Psoas muscle (tissue), 8 donors: ENCODE measurements around the gene STAT4. TPM values are rescaled to one million over a fixed set of nuclear protein-coding genes. Genes with fewer than 3 reads are reported as not detected.

Experiments
- ATAC-seq, 4 donors: fragments of 200-7000 bp; cut with Tn5 transposase; one replicate each; pipeline ENCODE4 v1.9.1; 2020; ENCODE audit warnings: moderate library complexity in 3 of 4, mild to moderate bottlenecking in 2 of 4
- DNase-seq, 2 donors: peaks; one replicate each; pipeline ENCODE4 v3.0.0-alpha.2; 2020
- H3K27ac ChIP-seq: fragments of 200-600 bp; one replicate; pipeline ENCODE4 v1.8.0; 2022
- H3K27me3 ChIP-seq, 3 donors: fragments of 200-600 bp in 1 of 3; one replicate each; pipeline versions ENCODE4 v1.6.1 to v1.8.0; 2013 to 2022; ENCODE audit warnings: low read length in 2 of 3, mild to moderate bottlenecking in 2 of 3, moderate library complexity in 1 of 3; ENCODE audit not compliant: insufficient read depth in 3 of 3
- H3K36me3 ChIP-seq, 2 donors: fragments of 200-600 bp in 1 of 2; one replicate each; pipeline versions ENCODE4 v1.6.1 to v1.8.0; 2013 to 2022; ENCODE audit warnings: low read depth in 1 of 2, mild to moderate bottlenecking in 1 of 2, moderate library complexity in 1 of 2; ENCODE audit not compliant: insufficient read depth in 1 of 2
- H3K4me1 ChIP-seq: fragments of 200-600 bp; one replicate; pipeline ENCODE4 v1.8.0; 2022
- H3K4me3 ChIP-seq: fragments of 200-600 bp; one replicate; pipeline ENCODE4 v1.8.0; 2022; ENCODE audit warnings: mild to moderate bottlenecking
- H3K9me3 ChIP-seq: fragments of 200-600 bp; one replicate; pipeline ENCODE4 v1.8.0; 2022
- WGBS, 3 donors: extraction: QIAGEN DNeasy Blood & Tissue Kit; methylation state at CpG; one replicate each; pipeline versions ENCODE4 v1.1.6 to v1.1.7; 2013; 5-methylcytosine and 5-hydroxymethylcytosine counted together
- intact Hi-C, 2 donors: fragments of 100-400 bp; cut with DNase I; formaldehyde crosslinking; loops; one replicate each; pipeline versions ENCODE4 v1.11.0 to v1.14.2; 2022
- polyA plus RNA-seq, 3 donors: library from polyadenylated mRNA; stranded (reverse); fragments of 200-250 nt; gene quantifications; one replicate each; pipeline ENCODE4 v1.2.3, GENCODE V29; 2013
- total RNA-seq, 4 donors: library from RNA; stranded (reverse); fragmentation: NEBNext Ultra II Directional in 2 of 4; extraction: Animal tissue kit (Norgen Biotek cat#: 25700) in 2 of 4; gene quantifications; one replicate each; pipeline versions ENCODE4 v1.2.1 to v1.2.4, GENCODE V29; 2021 to 2023
- TF ChIP-seq, protein P1 (sequence below): fragments of 200-600 bp; IDR thresholded peaks from one replicate; pipeline ENCODE4 v1.8.0; 2022; ENCODE audit warnings: antibody characterized with exemption
- donor health status: healthy with polysubstance abuse.
- donor health status: DM: no; HTN: no; CAD: no; lungs with moderate emphysema.
- donor health status: Bipolar disorder and iron deficiency.
- donor health status: healthy.
- donor health status: DM: yes; HTN: yes; CAD: no.
- donor health status: DM: no; HTN: no; CAD: no.
- donor health status: DM: no; HTN: no; CAD: no.
- donor health status: DM: yes; HTN: yes; CAD: no.

Gene STAT4
- total and polyA plus RNA-seq, 7 donors: 0.19 to 0.56 (median 0.30) TPM

- peak in 2 of 4 donors; percentile 13 to 46 for ATAC-seq
- Histone ChIP-seq H3K27me3 (no peaks in the 10 kb centered on the region), H3K36me3 (no peaks in the 10 kb centered on the region), H3K27ac (no peak overlapping the region), H3K4me1 (no peaks in the 10 kb centered on the region), H3K4me3 (no peak overlapping the region), H3K9me3 (no peaks in the 10 kb centered on the region)
- intact Hi-C loops: no loop called here
- TF ChIP-seq, protein P1, sequence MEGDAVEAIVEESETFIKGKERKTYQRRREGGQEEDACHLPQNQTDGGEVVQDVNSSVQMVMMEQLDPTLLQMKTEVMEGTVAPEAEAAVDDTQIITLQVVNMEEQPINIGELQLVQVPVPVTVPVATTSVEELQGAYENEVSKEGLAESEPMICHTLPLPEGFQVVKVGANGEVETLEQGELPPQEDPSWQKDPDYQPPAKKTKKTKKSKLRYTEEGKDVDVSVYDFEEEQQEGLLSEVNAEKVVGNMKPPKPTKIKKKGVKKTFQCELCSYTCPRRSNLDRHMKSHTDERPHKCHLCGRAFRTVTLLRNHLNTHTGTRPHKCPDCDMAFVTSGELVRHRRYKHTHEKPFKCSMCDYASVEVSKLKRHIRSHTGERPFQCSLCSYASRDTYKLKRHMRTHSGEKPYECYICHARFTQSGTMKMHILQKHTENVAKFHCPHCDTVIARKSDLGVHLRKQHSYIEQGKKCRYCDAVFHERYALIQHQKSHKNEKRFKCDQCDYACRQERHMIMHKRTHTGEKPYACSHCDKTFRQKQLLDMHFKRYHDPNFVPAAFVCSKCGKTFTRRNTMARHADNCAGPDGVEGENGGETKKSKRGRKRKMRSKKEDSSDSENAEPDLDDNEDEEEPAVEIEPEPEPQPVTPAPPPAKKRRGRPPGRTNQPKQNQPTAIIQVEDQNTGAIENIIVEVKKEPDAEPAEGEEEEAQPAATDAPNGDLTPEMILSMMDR: no peak
- DNase-seq: peak in 1 of 2 donors; percentile 34
Observed at GRCh38 chr2:191180713-191181112, 29.9 kb upstream of the STAT4 start.

- Histone ChIP-seq H3K27ac (no peak overlapping the region), H3K4me1 (no peaks in the 10 kb centered on the region), H3K36me3 (no peaks in the 10 kb centered on the region), H3K4me3 (no peak overlapping the region), H3K27me3 (no peaks in the 10 kb centered on the region), H3K9me3 (no peaks in the 10 kb centered on the region)
- ATAC-seq: no peak
- TF ChIP-seq, protein P1: no peak
- no peak for DNase-seq
- intact Hi-C loops: no loop called here
- WGBS, 3 donors: 98 to 100% (median 99%) methylated on average over 2 of the region's 2 CpGs
Observed at GRCh38 chr2:191180276-191180675, 29.5 kb upstream of the STAT4 start.

DNA sequence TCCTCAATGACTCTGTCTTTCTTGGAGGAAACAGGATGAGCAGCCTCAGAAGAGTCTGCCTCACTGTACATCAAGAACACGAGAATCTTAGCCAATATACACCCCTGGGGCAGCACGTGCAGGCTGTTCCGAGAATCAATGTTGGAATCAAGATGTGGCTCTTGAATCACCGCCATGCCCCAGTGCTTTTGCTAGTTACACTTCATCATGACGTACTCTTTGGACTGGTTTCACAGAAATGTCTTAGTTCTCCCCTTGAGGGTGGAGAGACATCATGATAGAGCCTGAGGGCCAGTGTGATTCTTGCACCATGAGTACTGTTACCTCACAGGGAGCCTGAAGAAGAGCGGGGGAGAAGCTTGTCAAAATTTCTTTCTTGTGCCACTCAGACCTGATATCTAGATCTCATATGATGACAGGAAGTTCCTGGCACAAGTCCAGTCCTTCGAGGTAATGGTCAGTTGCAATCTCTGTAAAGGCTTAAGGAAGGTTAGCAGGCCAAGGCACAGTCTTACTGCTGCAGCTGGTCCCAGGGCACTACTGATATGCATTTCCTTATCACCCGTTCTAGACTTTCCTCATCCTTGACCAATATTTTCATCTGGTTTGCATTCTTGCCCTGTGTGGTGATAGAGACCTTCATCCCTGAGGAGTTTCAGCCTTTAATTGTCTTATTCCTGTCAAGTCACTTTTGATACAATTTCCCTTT, 28.2 kb upstream of the STAT4 start:
- 66 to 76% (median 73%) methylated on average over 8 of the region's 8 CpGs for WGBS, 3 donors
- H3K4me3 ChIP-seq: no peak overlapping the region
- DNase-seq: peak; percentile 74 to 83
- TF ChIP-seq, protein P1: no peak
- H3K4me1 ChIP-seq: no peaks in the 10 kb centered on the region
- H3K9me3 ChIP-seq: no peaks in the 10 kb centered on the region
- peak; percentile 42 to 86 (median 81) for ATAC-seq
- no peak overlapping the region for H3K27ac ChIP-seq
- H3K36me3 ChIP-seq: no peaks in the 10 kb centered on the region
- intact Hi-C loops: no loop called here
- no peaks in the 10 kb centered on the region for H3K27me3 ChIP-seq

GRCh38 chr2:191177751-191178736, 27.2 kb upstream of the STAT4 start:
- intact Hi-C loops: no loop called here

More at GRCh38 chr2:191177751-191178736, 27.2 kb upstream of the STAT4 start:
- no peaks in the 10 kb centered on the region for H3K27me3 ChIP-seq
- no peaks in the 10 kb centered on the region for H3K36me3 ChIP-seq
- TF ChIP-seq, protein P1: no peak
- no peak for ATAC-seq
- H3K27ac ChIP-seq: no peak overlapping the region
- no peaks in the 10 kb centered on the region for H3K9me3 ChIP-seq
- no peak for DNase-seq
- no peak overlapping the region for H3K4me3 ChIP-seq
- no peaks in the 10 kb centered on the region for H3K4me1 ChIP-seq
- WGBS, 3 donors: 91 to 94% (median 93%) methylated on average over 2 of the region's 2 CpGs
